ENCODE measurements around the gene NUDT8.

- TF ChIP-seq CTCF (IDR thresholded peaks at IDR 0.05; ENCODE audit: low read length) (no peak), EZH2 (IDR thresholded peaks at IDR 0.05; ENCODE audit: borderline replicate concordance, low read length) (no peak)
These were observed 17.8 kb downstream of the NUDT8 start for GRCh38 chr11:67611704-67612587.
